Measurements from ENCODE around the gene SLC22A5. TPM values are rescaled to one million over a fixed set of nuclear protein-coding genes. Genes with fewer than 3 reads are reported as not detected.
"Not testable (repeated sequence)": the region's sequence is repeated elsewhere in the genome, so short reads cannot be mapped to it uniquely, and the experiment has no call there.

The SLC22A5 gene
- total RNA-seq, 2 experiments from 2014 or later, result 0.36 to 0.88 TPM

DNA sequence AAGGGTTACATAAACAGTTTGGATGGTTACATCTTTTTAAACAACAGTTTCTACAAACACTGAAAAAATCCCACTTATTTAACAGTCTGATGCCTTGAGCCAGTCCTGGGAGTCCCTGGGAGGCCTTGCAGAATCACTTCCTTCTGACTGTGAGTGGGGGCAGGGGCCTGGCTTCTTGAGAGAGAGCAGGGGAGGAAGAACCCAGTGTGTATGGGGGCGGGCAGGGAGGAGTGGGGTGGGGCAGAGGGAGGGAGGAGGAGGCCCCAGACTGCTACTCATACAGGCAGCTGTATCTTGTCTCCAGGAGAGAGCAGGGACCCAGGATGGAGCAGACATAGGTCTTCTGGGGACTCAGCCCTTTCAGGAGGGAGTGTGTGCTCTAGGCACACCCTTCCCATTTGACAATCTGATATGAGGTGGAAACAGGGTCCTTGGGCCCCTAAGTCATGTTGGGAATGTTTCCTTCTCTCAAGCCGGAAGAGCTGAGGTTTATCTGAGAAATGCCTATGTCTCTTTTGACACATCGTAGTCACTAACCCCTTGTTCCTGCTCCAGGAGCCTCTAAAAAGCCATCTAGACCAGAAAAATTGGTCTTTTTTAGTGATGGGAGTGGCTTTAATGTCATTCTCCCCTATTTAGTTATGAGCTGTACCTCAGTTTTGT, 68.2 kb downstream of the SLC22A5 start:
- Histone ChIP-seq H3K4me3 (ENCODE audit: low read depth, low read length, poor library complexity, severe bottlenecking) (peak overlapping the region; percentile 36), H2AFZ (ENCODE audit: low read length) (peak overlapping the region; percentile 45; the same call in 1 of the 2 replicates), H3K36me3 (ENCODE audit: insufficient read depth, low read length) (no peaks in the 10 kb centered on the region), H3K4me2 (ENCODE audit: low read length) (peak overlapping the region; percentile 70), H3K79me2 (ENCODE audit: insufficient read depth, low read depth, low read length) (no peaks in the 10 kb centered on the region), H3K27ac (ENCODE audit: low read depth, low read length, poor library complexity, severe bottlenecking) (peak overlapping the region; percentile 48), H3K9me2 (ENCODE audit: insufficient read depth, low read length) (no peaks in the 10 kb centered on the region), H3K9me3 (ENCODE audit: low read length) (no peaks in the 10 kb centered on the region), H3K4me1 (ENCODE audit: insufficient read depth, low read length, poor library complexity, severe bottlenecking) (peaks cover 35% of the 10 kb centered on the region), H4K20me1 (ENCODE audit: insufficient read depth, low read length) (no peaks in the 10 kb centered on the region)
- ChIA-PET CTCF (ENCODE audit: unreplicated experiment) (interaction anchor here (0.6 to 1.5 kb wide), 5 partner anchors 13 to 53 kb away, joined by 3 to 5 read pairs (median 3); partner anchors contain the start of gene IRF1), POLR2A (interaction anchor here (0.6 to 2.4 kb wide), 11 partner anchors 9 to 57 kb away, joined by 3 to 7 read pairs (median 4); no protein-coding TSS in a partner anchor)
- TF ChIP-seq, protein P1, sequence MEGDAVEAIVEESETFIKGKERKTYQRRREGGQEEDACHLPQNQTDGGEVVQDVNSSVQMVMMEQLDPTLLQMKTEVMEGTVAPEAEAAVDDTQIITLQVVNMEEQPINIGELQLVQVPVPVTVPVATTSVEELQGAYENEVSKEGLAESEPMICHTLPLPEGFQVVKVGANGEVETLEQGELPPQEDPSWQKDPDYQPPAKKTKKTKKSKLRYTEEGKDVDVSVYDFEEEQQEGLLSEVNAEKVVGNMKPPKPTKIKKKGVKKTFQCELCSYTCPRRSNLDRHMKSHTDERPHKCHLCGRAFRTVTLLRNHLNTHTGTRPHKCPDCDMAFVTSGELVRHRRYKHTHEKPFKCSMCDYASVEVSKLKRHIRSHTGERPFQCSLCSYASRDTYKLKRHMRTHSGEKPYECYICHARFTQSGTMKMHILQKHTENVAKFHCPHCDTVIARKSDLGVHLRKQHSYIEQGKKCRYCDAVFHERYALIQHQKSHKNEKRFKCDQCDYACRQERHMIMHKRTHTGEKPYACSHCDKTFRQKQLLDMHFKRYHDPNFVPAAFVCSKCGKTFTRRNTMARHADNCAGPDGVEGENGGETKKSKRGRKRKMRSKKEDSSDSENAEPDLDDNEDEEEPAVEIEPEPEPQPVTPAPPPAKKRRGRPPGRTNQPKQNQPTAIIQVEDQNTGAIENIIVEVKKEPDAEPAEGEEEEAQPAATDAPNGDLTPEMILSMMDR (conservative IDR thresholded peaks at IDR 0.05; ENCODE audit: low read length), result no peak
- no peak for TF ChIP-seq EZH2phosphoT487 (IDR thresholded peaks at IDR 0.05; ENCODE audit: borderline replicate concordance, low read depth, low read length)
- DNase-seq (ENCODE audit: low spot score), result peak; percentile 82
- BruUV-seq (replicated peaks), result no TSS peak
- intact Hi-C loops (cut with micrococcal nuclease; ENCODE audit: unreplicated experiment), result no loop called here

DNA sequence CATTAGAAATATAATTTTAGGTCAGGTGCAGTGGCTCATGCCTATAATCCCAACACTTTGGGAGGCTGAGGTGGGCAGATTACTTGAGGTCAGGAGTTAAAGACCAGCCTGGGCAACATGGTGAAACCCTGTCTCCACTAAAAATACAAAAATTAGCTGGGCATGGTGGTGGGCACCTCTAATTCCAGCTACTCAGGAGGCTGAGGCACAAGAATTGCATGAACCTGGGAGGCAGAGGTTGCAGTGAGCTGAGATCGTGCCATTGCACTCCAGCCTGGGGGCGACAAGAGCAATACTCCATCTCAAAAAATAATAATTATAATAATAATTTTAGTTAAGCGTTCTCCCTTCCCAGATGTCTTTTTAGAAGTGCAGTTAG, 68.7 kb downstream of the SLC22A5 start:
- POLR2A ChIA-PET, result interaction anchor here (0.6 to 2.4 kb wide), 9 partner anchors 9 to 57 kb away, joined by 3 to 7 read pairs (median 4); no protein-coding TSS in a partner anchor
- H3K9me3 ChIP-seq (ENCODE audit: low read length); BruUV-seq (replicated peaks); H3K79me2 ChIP-seq (ENCODE audit: insufficient read depth, low read depth, low read length); intact Hi-C loops (cut with micrococcal nuclease; ENCODE audit: unreplicated experiment); DNase-seq (ENCODE audit: low spot score); H4K20me1 ChIP-seq (ENCODE audit: insufficient read depth, low read length); H3K9me2 ChIP-seq (ENCODE audit: insufficient read depth, low read length); H3K36me3 ChIP-seq (ENCODE audit: insufficient read depth, low read length): not testable (repeated sequence)
- Histone ChIP-seq H3K27ac (ENCODE audit: low read depth, low read length, poor library complexity, severe bottlenecking) (peak overlapping the region; percentile 48), H3K4me2 (ENCODE audit: low read length) (peak overlapping the region; percentile 70), H3K4me3 (ENCODE audit: low read depth, low read length, poor library complexity, severe bottlenecking) (peak overlapping the region; percentile 36), H2AFZ (ENCODE audit: low read length) (peak overlapping the region; percentile 45; the same call in 1 of the 2 replicates), H3K4me1 (ENCODE audit: insufficient read depth, low read length, poor library complexity, severe bottlenecking) (peaks cover 35% of the 10 kb centered on the region)
- CTCF ChIA-PET (ENCODE audit: unreplicated experiment), result interaction anchor here (0.6 to 1.5 kb wide), 4 partner anchors 13 to 34 kb away, joined by 3 to 5 read pairs (median 3); no protein-coding TSS in a partner anchor

DNA sequence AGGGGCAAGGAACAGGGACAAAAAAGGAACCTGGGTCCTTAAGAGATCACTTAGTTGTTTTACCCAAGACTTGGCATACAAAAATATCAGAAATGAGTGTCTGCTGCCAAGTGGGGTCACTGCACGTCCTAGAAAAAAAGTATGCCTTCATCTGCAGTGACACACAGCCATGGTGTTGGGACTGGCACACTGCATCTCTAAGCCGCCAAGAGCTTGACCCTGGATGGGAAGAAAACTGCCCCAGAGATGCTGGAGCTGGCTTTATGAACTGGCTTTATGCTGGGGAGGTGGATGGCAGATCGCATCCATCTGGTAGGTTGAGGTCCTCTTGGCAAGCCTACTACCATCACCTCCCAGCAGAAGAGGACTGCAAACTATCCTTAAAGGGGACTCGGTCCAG, 69.4 kb downstream of the SLC22A5 start:
- peaks cover 35% of the 10 kb centered on the region for H3K4me1 ChIP-seq (ENCODE audit: insufficient read depth, low read length, poor library complexity, severe bottlenecking)
- CTCF ChIA-PET (ENCODE audit: unreplicated experiment), result interaction anchor here (0.9 kb wide), 1 partner anchor 24 kb away, joined by 3 read pairs; no protein-coding TSS in a partner anchor
- intact Hi-C loops (cut with micrococcal nuclease; ENCODE audit: unreplicated experiment), result no loop called here

More for the DNA sequence above, 69.4 kb downstream of the SLC22A5 start:
- Histone ChIP-seq H3K9me2 (ENCODE audit: insufficient read depth, low read length) (no peaks in the 10 kb centered on the region), H3K9me3 (ENCODE audit: low read length) (no peaks in the 10 kb centered on the region), H3K79me2 (ENCODE audit: insufficient read depth, low read depth, low read length) (no peaks in the 10 kb centered on the region), H3K36me3 (ENCODE audit: insufficient read depth, low read length) (no peaks in the 10 kb centered on the region), H2AFZ (ENCODE audit: low read length) (no peak overlapping the region), H4K20me1 (ENCODE audit: insufficient read depth, low read length) (no peaks in the 10 kb centered on the region), H3K4me3 (ENCODE audit: low read depth, low read length, poor library complexity, severe bottlenecking) (no peak overlapping the region), H3K4me2 (ENCODE audit: low read length) (no peak overlapping the region), H3K27ac (ENCODE audit: low read depth, low read length, poor library complexity, severe bottlenecking) (no peak overlapping the region)
- BruUV-seq (replicated peaks), result no TSS peak
- TF ChIP-seq, protein P1 (conservative IDR thresholded peaks at IDR 0.05; ENCODE audit: low read length), result no peak; the same call in 1 of the 2 replicates
- no peak for TF ChIP-seq EZH2phosphoT487 (IDR thresholded peaks at IDR 0.05; ENCODE audit: borderline replicate concordance, low read depth, low read length)
- POLR2A ChIA-PET, result interaction anchor here (1.0 to 2.4 kb wide), 5 partner anchors 10 to 56 kb away, joined by 3 to 7 read pairs (median 4); no protein-coding TSS in a partner anchor
- no peak for DNase-seq (ENCODE audit: low spot score)

Measured in OCI-LY7 (cell line).